Fibroblast of pulmonary artery (primary cell): Measurements from ENCODE around the gene TTC14.
A peak's percentile ranks its signal among the peaks of the same experiment; 100 is the strongest.
"Not testable (repeated sequence)": the region's sequence is repeated elsewhere in the genome, so short reads cannot be mapped to it uniquely, and the experiment has no call there.

Experiments used
- DNase-seq: peaks from one replicate; pipeline ENCODE4 v3.0.0-alpha.2; 2010; ENCODE audit warnings: low read depth
- H3K4me3 ChIP-seq: replicated peaks from 2 replicates; pipeline ENCODE4 v1.5.1; 2011; ENCODE audit warnings: low read depth, mild to moderate bottlenecking, control low read depth, low read length, moderate library complexity
- CTCF ChIP-seq: IDR thresholded peaks from 2 replicates; pipeline ENCODE4 v1.5.1; 2011; ENCODE audit warnings: mild to moderate bottlenecking, control low read depth, low read length, inconsistent platforms; ENCODE audit errors: missing control alignments

Gene TTC14

GRCh38 chr3:180612364-180612763 lies 10.4 kb downstream of the TTC14 start:
- H3K4me3 ChIP-seq, result no peak overlapping the region
- TF ChIP-seq CTCF, result no peak
- no peak for DNase-seq

- no peak for TF ChIP-seq CTCF
- no peak overlapping the region for H3K4me3 ChIP-seq
- no peak for DNase-seq
These were observed 14.0 kb downstream of the TTC14 start for GRCh38 chr3:180615954-180616353.

GRCh38 chr3:180617049-180617448 lies 15.1 kb downstream of the TTC14 start:
- H3K4me3 ChIP-seq, result no peak overlapping the region
- DNase-seq, result peak; percentile 10
- TF ChIP-seq CTCF, result no peak

GRCh38 chr3:180618563-180618962 lies 16.6 kb downstream of the TTC14 start:
- not testable (repeated sequence) for DNase-seq, H3K4me3 ChIP-seq

- no peak for DNase-seq
- H3K4me3 ChIP-seq, result no peak overlapping the region
- no peak for TF ChIP-seq CTCF
These were observed 17.8 kb downstream of the TTC14 start for GRCh38 chr3:180619723-180620122.

GRCh38 chr3:180624714-180625113 lies 22.8 kb downstream of the TTC14 start:
- H3K4me3 ChIP-seq, result no peak overlapping the region
- no peak for DNase-seq
- TF ChIP-seq CTCF, result no peak

- DNase-seq, result no peak
- no peak for TF ChIP-seq CTCF
- H3K4me3 ChIP-seq, result no peak overlapping the region
These were observed 24.9 kb downstream of the TTC14 start for GRCh38 chr3:180626844-180627243.

GRCh38 chr3:180630371-180630770 lies 28.4 kb downstream of the TTC14 start:
- no peak for TF ChIP-seq CTCF
- H3K4me3 ChIP-seq, result no peak overlapping the region
- DNase-seq, result no peak
